ENCODE results near the gene SPATA9. TPM values are rescaled to one million over a fixed set of nuclear protein-coding genes. Genes with fewer than 3 reads are reported as not detected.
A peak's percentile ranks its signal among the peaks of the same experiment; 100 is the strongest.

SPATA9 gene
- total and polyA plus RNA-seq, 7 donors = 0.36 to 1.1 TPM; not detected in 5

GRCh38 chr5:95652849-95653248 is 29.9 kb downstream of the SPATA9 start:
- no peaks in the 10 kb centered on the region for H3K9me3 ChIP-seq
- intact Hi-C loops (cut with DNase I) = no loop called here
- DNase-seq = no peak

GRCh38 chr5:95649842-95650620 is 32.8 kb downstream of the SPATA9 start:
- H3K27ac ChIP-seq = no peak overlapping the region
- peaks cover 0 to 5% (median 0%) of the 10 kb centered on the region in 4 donors for H3K36me3 ChIP-seq
- intact Hi-C loops (cut with DNase I) = loop anchor here (5.0 to 10.0 kb wide), 4 partner anchors 93 to 955 kb away; partner anchors contain the start of genes ARSK and GLRX
- no peaks in the 10 kb centered on the region for H3K27me3 ChIP-seq
- peaks cover 0 to 11% (median 5%) of the 10 kb centered on the region in 4 donors for H3K4me1 ChIP-seq
- DNase-seq = no peak
- H3K9me3 ChIP-seq = no peaks in the 10 kb centered on the region
- no peak overlapping the region for H3K4me3 ChIP-seq
- TF ChIP-seq POLR2A (IDR thresholded peaks at IDR 0.05) = no peak
- TF ChIP-seq POLR2AphosphoS5 (IDR thresholded peaks at IDR 0.05) = no peak
- no peak for TF ChIP-seq CTCF (IDR thresholded peaks at IDR 0.05)
- TF ChIP-seq EP300 (IDR thresholded peaks at IDR 0.05) = no peak

More at GRCh38 chr5:95652849-95653248, 29.9 kb downstream of the SPATA9 start:
- TF ChIP-seq EP300 (IDR thresholded peaks at IDR 0.05) (no peak), POLR2A (IDR thresholded peaks at IDR 0.05) (no peak), CTCF (IDR thresholded peaks at IDR 0.05) (no peak)
- Histone ChIP-seq H3K36me3 (peaks cover 0 to 5% (median 0%) of the 10 kb centered on the region in 4 donors), H3K4me1 (peaks cover 0 to 2% (median 0%) of the 10 kb centered on the region in 4 donors), H3K27ac (no peak overlapping the region), H3K4me3 (no peak overlapping the region), H3K27me3 (no peaks in the 10 kb centered on the region)
- WGBS, 2 donors = 93 to 95% methylated on average over 1 of the region's 1 CpG

GRCh38 chr5:95649274-95649673 is 33.5 kb downstream of the SPATA9 start:
- Histone ChIP-seq H3K36me3 (peaks cover 0 to 5% (median 0%) of the 10 kb centered on the region in 4 donors), H3K9me3 (no peaks in the 10 kb centered on the region), H3K4me1 (peaks cover 0 to 11% (median 5%) of the 10 kb centered on the region in 4 donors), H3K27me3 (no peaks in the 10 kb centered on the region), H3K27ac (no peak overlapping the region), H3K4me3 (no peak overlapping the region)
- TF ChIP-seq POLR2AphosphoS5 (IDR thresholded peaks at IDR 0.05) (no peak), EP300 (IDR thresholded peaks at IDR 0.05) (no peak), CTCF (IDR thresholded peaks at IDR 0.05) (no peak), POLR2A (IDR thresholded peaks at IDR 0.05) (no peak)
- no peak for DNase-seq
- intact Hi-C loops (cut with DNase I) = loop anchor here (5.0 to 10.0 kb wide), 4 partner anchors 92 to 956 kb away; partner anchors contain the start of genes ARSK and GLRX

GRCh38 chr5:95647886-95648860 is 34.6 kb downstream of the SPATA9 start:
- intact Hi-C loops (cut with DNase I) = loop anchor here (2.0 to 10.0 kb wide), 5 partner anchors 91 to 957 kb away; partner anchors contain the start of genes ARSK, ELL2 and GLRX
- peak overlapping the region in 1 of 4 donors; percentile 60 for H3K4me3 ChIP-seq
- no peaks in the 10 kb centered on the region for H3K27me3 ChIP-seq
- DNase-seq = no peak
- WGBS, 2 donors = 77 to 79% methylated on average over 12 of the region's 12 CpGs
- H3K4me1 ChIP-seq = peaks cover 0 to 11% (median 5%) of the 10 kb centered on the region in 4 donors
- peaks cover 0 to 5% (median 0%) of the 10 kb centered on the region in 4 donors for H3K36me3 ChIP-seq
- TF ChIP-seq POLR2AphosphoS5 (IDR thresholded peaks at IDR 0.05) (no peak), CTCF (IDR thresholded peaks at IDR 0.05) (no peak), POLR2A (IDR thresholded peaks at IDR 0.05) (no peak), EP300 (IDR thresholded peaks at IDR 0.05) (no peak)
- H3K27ac ChIP-seq = peak overlapping the region; percentile 93 to 96 (median 94)
- no peaks in the 10 kb centered on the region for H3K9me3 ChIP-seq

Measured in sigmoid colon (tissue), 7 donors.